ENCODE data around the gene ELMO1. TPM values are rescaled to one million over a fixed set of nuclear protein-coding genes. Genes with fewer than 3 reads are reported as not detected.

ELMO1 gene
- total RNA-seq, 2 experiments from 2014 or later = 72.8 to 75.3 TPM

DNA sequence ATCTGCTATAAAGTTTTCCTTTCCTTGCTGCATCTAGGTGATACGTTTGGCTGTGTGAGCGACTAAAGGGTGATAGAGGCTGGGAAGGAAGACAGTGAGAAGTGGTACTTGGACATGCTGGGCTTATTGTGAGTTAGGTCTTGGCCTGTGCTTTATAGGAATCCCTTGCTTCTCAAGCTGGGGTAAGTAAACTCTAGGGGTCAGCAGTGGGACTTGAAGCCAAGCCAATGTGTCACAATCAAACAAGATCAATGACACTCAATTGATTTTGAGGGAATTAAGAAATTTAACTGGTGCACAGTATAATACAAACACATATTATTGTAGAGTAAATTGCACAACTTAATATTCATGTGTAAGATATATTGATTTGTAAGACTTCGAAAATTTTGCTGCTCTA is 568.6 kb downstream of the ELMO1 start:
- Mint-ChIP-seq H3K27me3 (no peaks in the 10 kb centered on the region), H3K4me3 (no peak overlapping the region), H3K4me1 (ENCODE audit: low read depth) (peaks cover 4% of the 10 kb centered on the region), H3K27ac (no peak overlapping the region), H3K36me3 (ENCODE audit: low read depth) (peaks cover 57% of the 10 kb centered on the region), H3K9me3 (no peaks in the 10 kb centered on the region)
- CTCF ChIA-PET = no interaction called here
- ATAC-seq (no peak), DNase-seq (no peak)
- no peak for TF ChIP-seq CTCF (IDR thresholded peaks at IDR 0.05)
- intact Hi-C loops (cut with micrococcal nuclease) = no loop called here
- POLR2A ChIA-PET = no interaction called here

DNA sequence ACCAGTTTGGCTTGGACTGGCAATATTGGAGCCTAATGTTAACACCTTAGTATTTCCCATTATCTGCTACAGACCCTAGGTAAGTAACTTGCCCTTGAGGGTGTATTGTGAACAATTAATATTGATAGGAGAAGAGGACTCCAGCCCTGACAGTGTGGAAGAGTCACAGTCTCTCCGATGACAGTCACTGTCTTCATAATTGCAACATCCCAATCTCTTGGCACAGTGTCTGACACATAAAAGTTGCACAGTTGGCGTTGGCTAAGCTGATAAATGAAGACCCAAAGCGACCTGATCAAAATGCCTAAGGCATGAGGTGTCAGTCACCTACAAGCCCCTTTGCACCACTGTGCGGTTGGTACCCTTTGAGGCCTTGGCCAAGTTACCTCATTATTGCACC is 569.6 kb downstream of the ELMO1 start:
- Mint-ChIP-seq H3K27ac (no peak overlapping the region), H3K9me3 (no peaks in the 10 kb centered on the region), H3K27me3 (no peaks in the 10 kb centered on the region), H3K4me1 (ENCODE audit: low read depth) (peaks cover 6% of the 10 kb centered on the region), H3K4me3 (no peak overlapping the region), H3K36me3 (ENCODE audit: low read depth) (peaks cover 55% of the 10 kb centered on the region)
- CTCF ChIA-PET = no interaction called here
- POLR2A ChIA-PET = no interaction called here
- no peak for DNase-seq
- intact Hi-C loops (cut with micrococcal nuclease) = no loop called here
- no peak for TF ChIP-seq CTCF (IDR thresholded peaks at IDR 0.05)
- ATAC-seq = no peak

- ATAC-seq (no peak), DNase-seq (no peak)
- H3K9me3 Mint-ChIP-seq = no peaks in the 10 kb centered on the region
- peaks cover 9% of the 10 kb centered on the region for H3K4me1 Mint-ChIP-seq (ENCODE audit: low read depth)
- no peak for TF ChIP-seq CTCF (IDR thresholded peaks at IDR 0.05)
- H3K36me3 Mint-ChIP-seq (ENCODE audit: low read depth) = peaks cover 52% of the 10 kb centered on the region
- no peak overlapping the region for H3K27ac Mint-ChIP-seq
- H3K27me3 Mint-ChIP-seq = no peaks in the 10 kb centered on the region
- POLR2A ChIA-PET = no interaction called here
- CTCF ChIA-PET = no interaction called here
- no peak overlapping the region for H3K4me3 Mint-ChIP-seq
- intact Hi-C loops (cut with micrococcal nuclease) = no loop called here
Measured at GRCh38 chr7:36878288-36878687, 570.4 kb downstream of the ELMO1 start.

- TF ChIP-seq CTCF (IDR thresholded peaks at IDR 0.05) = no peak
Measured at GRCh38 chr7:36875794-36876193, 572.9 kb downstream of the ELMO1 start.

GRCh38 chr7:36874041-36874440 is 574.6 kb downstream of the ELMO1 start:
- H3K4me1 Mint-ChIP-seq (ENCODE audit: low read depth) = peaks cover 21% of the 10 kb centered on the region
- intact Hi-C loops (cut with micrococcal nuclease) = no loop called here
- ATAC-seq = no peak
- POLR2A ChIA-PET = no interaction called here
- no peak for DNase-seq
- H3K27ac Mint-ChIP-seq = no peak overlapping the region
- CTCF ChIA-PET = interaction anchor here (2.2 kb wide), 1 partner anchor 325 kb away, joined by 5 read pairs; no protein-coding TSS in a partner anchor
- no peaks in the 10 kb centered on the region for H3K27me3 Mint-ChIP-seq
- H3K4me3 Mint-ChIP-seq = no peak overlapping the region
- peaks cover 53% of the 10 kb centered on the region for H3K36me3 Mint-ChIP-seq (ENCODE audit: low read depth)
- no peak for TF ChIP-seq CTCF (IDR thresholded peaks at IDR 0.05)
- H3K9me3 Mint-ChIP-seq = no peaks in the 10 kb centered on the region

More at GRCh38 chr7:36875794-36876193, 572.9 kb downstream of the ELMO1 start:
- H3K36me3 Mint-ChIP-seq (ENCODE audit: low read depth) = peaks cover 53% of the 10 kb centered on the region
- ChIA-PET POLR2A (interaction anchor here (0.6 to 1.1 kb wide), 2 partner anchors 354 to 1333 kb away, joined by 3 read pairs; no protein-coding TSS in a partner anchor), CTCF (interaction anchor here (0.6 to 1.3 kb wide), 4 partner anchors 11 to 323 kb away, joined by 3 to 5 read pairs (median 3); no protein-coding TSS in a partner anchor)
- H3K27me3 Mint-ChIP-seq = no peaks in the 10 kb centered on the region
- no peak overlapping the region for H3K27ac Mint-ChIP-seq
- no peak for ATAC-seq
- H3K4me1 Mint-ChIP-seq (ENCODE audit: low read depth) = peaks cover 20% of the 10 kb centered on the region
- no peak overlapping the region for H3K4me3 Mint-ChIP-seq
- DNase-seq = no peak
- no peaks in the 10 kb centered on the region for H3K9me3 Mint-ChIP-seq
- intact Hi-C loops (cut with micrococcal nuclease) = no loop called here
